WERI-Rb-1 (cell line): ENCODE measurements around the gene SLC9A3.

ENCODE experiments used
- DNase-seq: peaks from one replicate; pipeline ENCODE4 v3.0.0-alpha.2; 2020
- H3K27ac ChIP-seq: fragments of 250-450 bp; sonication (Bioruptor Pico); 2 replicates; pipeline ENCODE4 v1.5.1; 2020; ENCODE audit warnings: mild to moderate bottlenecking, moderate library complexity
- H3K27me3 ChIP-seq: fragments of 250-450 bp; sonication (Bioruptor Pico); 2 replicates; pipeline ENCODE4 v1.5.1; 2021; ENCODE audit warnings: mild to moderate bottlenecking, low read depth, moderate library complexity; ENCODE audit not compliant: insufficient read depth, severe bottlenecking
- H3K36me3 ChIP-seq: fragments of 250-450 bp; sonication (Bioruptor Pico); 2 replicates; pipeline ENCODE4 v1.5.1; 2020; ENCODE audit warnings: mild to moderate bottlenecking, moderate library complexity
- H3K4me3 ChIP-seq: 2 replicates; pipeline ENCODE4 v1.5.1; 2011; ENCODE audit warnings: low read depth, mild to moderate bottlenecking, control low read depth, low read length
- H3K9me3 ChIP-seq: fragments of 250-450 bp; sonication (Bioruptor Pico); 2 replicates; pipeline ENCODE4 v1.5.1; 2021; ENCODE audit warnings: mild to moderate bottlenecking, moderate library complexity; ENCODE audit not compliant: severe bottlenecking
- CTCF ChIP-seq: IDR thresholded peaks from 2 replicates; pipeline ENCODE4 v1.5.1; 2011; ENCODE audit warnings: low read depth, mild to moderate bottlenecking, control low read depth, inconsistent platforms, low read length

Gene SLC9A3

GRCh38 chr5:516338-516925, 7.8 kb downstream of the SLC9A3 start:
- DNase-seq = no peak
- no peak overlapping the region for H3K4me3 ChIP-seq
- H3K27me3 ChIP-seq = peaks cover 74% of the 10 kb centered on the region
- TF ChIP-seq CTCF = no peak
- no peaks in the 10 kb centered on the region for H3K9me3 ChIP-seq
- H3K36me3 ChIP-seq = no peaks in the 10 kb centered on the region
- H3K27ac ChIP-seq = no peak overlapping the region

- Histone ChIP-seq H3K4me3 (no peak overlapping the region), H3K36me3 (no peaks in the 10 kb centered on the region), H3K27me3 (peaks cover 65% of the 10 kb centered on the region), H3K9me3 (no peaks in the 10 kb centered on the region), H3K27ac (no peak overlapping the region)
- no peak for TF ChIP-seq CTCF
- no peak for DNase-seq
Measured at GRCh38 chr5:515273-515836, 8.9 kb downstream of the SLC9A3 start.

GRCh38 chr5:514673-515072, 9.6 kb downstream of the SLC9A3 start:
- Histone ChIP-seq H3K27ac (no peak overlapping the region), H3K4me3 (no peak overlapping the region)
- DNase-seq = no peak

GRCh38 chr5:514101-514485, 10.2 kb downstream of the SLC9A3 start:
- H3K27me3 ChIP-seq = peaks cover 64% of the 10 kb centered on the region
- DNase-seq = peak; percentile 51
- no peak for TF ChIP-seq CTCF

More at GRCh38 chr5:514673-515072, 9.6 kb downstream of the SLC9A3 start:
- Histone ChIP-seq H3K36me3 (no peaks in the 10 kb centered on the region), H3K9me3 (no peaks in the 10 kb centered on the region), H3K27me3 (peaks cover 68% of the 10 kb centered on the region)
- TF ChIP-seq CTCF = no peak

GRCh38 chr5:513216-514100, 10.8 kb downstream of the SLC9A3 start:
- Histone ChIP-seq H3K9me3 (no peaks in the 10 kb centered on the region), H3K4me3 (peak overlapping the region; percentile 0; the same call in 1 of the 2 replicates), H3K27ac (no peak overlapping the region), H3K36me3 (no peaks in the 10 kb centered on the region), H3K27me3 (peaks cover 57% of the 10 kb centered on the region)
- peak; percentile 60 for DNase-seq
- TF ChIP-seq CTCF = no peak

More at GRCh38 chr5:514101-514485, 10.2 kb downstream of the SLC9A3 start:
- Histone ChIP-seq H3K36me3 (no peaks in the 10 kb centered on the region), H3K9me3 (no peaks in the 10 kb centered on the region), H3K4me3 (peak overlapping the region; percentile 0; the same call in 1 of the 2 replicates), H3K27ac (no peak overlapping the region)
